ENCODE results near the gene ODAD4.

ODAD4 gene

DNA sequence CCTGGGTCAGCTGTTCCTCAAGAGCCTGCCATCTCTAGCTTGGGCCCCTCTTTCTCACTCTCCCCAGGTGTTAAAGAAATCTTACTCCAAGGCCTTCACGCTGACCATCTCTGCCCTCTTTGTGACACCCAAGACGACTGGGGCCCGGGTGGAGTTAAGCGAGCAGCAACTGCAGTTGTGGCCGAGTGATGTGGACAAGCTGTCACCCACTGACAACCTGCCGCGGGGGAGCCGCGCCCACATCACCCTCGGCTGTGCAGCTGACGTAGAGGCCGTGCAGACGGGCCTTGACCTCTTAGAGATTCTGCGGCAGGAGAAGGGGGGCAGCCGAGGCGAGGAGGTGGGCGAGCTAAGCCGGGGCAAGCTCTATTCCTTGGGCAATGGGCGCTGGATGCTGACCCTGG, 43.0 kb downstream of the ODAD4 start:
- no peak for DNase-seq

DNA sequence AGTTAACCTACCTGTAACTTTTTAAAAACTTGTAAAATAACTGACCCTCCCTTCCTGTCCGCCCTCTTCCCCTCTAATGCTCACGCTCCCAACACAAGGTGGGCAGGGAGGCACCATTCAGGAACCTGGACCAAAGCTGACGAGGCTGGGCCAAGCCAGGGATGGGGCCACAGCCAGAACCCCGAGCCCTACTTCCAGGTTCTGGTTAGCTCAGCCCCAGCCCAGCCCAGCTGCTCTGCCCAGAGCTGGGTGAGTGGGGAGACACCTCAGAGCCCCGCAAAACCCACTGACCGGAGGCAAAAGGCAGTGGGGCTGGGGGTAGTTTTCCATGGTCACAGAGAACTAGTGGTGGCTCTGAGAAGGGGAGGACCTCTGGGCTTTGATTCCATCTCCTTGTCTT, 43.6 kb downstream of the ODAD4 start:
- DNase-seq = no peak

DNA sequence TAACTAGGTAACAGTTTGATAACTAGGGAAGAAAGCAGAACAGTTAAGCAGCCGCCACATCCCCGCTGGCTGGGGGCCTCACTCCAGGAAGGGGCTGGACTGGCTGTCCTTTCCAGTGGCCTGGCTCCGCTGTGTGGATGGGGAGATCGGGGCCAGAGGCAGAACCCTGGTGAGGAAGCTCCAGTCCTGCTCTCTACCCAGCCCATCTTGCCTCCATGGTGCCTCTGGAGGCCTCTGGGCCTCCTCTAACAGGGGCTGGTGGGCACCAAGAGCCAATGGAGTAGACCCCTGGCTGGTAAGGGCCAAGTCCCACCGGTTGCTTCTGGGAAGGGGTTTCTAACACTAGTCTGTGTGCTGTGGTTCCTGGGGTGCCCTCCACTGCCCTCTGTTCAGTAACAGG, 44.2 kb downstream of the ODAD4 start:
- DNase-seq = no peak

DNA sequence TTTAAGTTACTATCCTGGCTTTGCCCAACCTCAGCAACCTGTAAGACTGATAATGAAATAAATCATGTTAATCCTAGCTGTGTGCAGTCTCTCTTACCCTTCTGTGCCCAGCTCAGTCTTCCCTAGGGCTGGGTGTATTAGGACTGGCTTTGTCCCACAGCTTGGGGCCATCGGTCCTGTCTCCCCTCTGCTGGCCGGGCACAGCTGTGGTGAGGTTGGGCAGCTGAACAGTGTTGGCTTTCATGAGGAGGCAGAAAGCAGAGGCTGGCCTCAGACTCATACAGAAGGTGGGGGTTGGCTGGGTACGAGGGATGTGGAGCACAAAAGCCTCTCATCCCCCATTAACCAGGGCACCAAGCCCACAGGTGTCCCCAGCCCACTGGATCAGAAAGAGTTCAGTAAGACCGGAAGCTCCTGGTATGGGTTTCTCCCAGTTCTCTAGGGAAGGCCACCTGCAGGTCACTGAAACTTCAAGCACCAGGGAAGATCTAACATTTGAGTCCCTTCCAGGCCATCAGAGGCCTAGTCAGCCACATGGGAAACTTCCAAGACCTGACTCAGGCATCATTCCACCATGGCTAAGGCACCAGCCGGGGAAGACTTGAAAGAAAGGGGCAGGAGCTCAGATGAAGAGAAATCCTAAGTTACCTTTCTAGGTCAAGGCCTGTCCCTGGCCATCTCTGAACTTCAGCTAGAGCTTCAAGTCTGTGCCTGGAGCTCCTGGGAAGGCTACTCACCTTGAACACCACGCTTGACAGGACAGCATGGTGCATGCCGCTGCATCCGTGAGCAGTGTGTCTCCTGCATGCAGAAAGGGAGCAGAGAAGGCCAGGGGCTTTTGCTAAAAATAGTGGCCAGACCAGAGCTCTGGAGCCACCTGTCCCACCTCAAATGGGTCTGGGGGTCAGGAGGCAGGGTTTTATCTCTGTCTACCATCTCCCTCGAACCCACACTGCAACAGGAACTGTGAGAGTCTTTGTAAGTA, 45.0 kb downstream of the ODAD4 start:
- no peak for DNase-seq

DNA sequence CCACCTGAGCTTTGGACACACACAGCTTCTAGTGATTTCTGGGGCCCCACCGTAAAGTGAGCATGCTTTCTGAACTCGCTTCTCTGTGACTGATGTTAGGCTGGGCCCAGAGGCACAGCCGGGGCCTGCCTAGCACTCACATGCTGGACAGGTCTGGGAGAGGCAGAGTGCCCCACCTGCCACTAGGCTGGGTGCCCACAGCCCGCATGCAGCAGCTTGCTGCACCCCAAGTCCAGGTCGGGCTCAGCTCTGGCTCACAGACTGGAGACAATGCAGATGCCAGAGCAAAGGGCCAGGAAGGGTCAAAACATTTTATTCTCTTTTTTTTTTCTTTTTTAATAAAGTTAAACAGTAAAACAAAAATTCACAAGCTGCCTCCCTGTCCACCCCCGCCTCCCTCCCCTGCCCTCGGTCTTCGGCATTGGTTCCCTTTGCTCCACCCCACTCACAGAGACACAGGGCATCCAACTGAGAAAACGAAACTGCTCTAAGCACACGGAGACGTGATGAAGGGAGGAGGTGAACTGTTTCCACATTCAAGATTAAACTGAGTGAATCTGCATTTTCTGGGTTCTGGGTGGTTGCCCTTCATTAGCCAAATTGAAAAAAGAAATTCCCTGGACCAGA, 45.8 kb downstream of the ODAD4 start:
- no peak for DNase-seq

DNA sequence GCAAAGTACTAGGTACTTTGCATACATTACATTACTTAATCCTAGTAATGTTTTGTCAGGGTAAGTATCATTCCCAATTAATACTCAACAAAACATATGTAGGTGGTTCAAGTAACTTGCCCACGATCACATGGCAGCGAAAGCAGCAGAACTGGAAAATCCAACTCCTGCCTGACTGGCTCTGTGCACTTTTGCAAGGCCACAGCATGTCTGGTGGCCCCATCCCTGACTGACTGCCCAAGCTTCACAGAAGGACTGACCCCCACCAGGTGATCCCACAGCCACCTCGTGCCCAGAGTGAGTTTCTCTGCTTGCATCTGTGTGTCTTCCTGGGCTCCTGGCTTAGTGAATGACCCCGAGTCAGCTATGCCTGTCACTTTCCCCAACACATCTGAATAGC, 47.6 kb downstream of the ODAD4 start:
- no peak for DNase-seq

DNA sequence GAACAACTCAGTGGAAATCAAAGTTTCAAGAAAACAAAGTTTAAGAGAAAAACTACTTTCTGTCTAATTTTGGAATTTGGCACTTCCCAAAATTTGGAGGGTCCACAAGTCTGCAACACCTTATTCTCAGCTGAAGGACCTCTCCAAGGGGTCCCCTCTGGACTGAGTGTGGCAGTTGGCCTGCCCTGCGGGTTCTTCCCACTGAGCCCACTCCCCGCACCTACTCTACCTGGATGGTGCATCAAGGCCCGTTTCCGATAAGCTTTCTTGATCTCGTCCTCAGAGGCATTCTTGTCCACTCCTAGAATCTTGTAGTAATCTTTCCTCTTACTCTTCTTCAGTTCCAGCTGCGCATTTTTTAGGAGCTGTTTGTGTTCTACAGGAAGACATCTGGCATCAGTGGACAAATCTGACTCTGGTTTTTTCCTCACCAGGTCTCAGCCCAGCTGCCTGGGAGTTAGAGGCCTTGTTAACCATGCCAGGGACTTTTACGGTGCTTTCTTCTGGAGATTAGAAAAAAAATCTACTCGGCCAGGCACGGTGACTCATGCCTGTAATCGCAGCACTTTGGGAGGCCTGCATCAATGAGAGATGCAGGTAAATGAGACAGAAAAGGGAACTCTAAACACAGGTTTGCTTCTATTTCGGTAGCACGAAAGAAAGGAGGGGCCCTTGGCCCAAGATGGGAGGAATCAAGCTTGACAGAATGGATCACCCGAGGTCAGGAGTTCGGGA, 51.8 kb downstream of the ODAD4 start:
- no peak for DNase-seq

DNA sequence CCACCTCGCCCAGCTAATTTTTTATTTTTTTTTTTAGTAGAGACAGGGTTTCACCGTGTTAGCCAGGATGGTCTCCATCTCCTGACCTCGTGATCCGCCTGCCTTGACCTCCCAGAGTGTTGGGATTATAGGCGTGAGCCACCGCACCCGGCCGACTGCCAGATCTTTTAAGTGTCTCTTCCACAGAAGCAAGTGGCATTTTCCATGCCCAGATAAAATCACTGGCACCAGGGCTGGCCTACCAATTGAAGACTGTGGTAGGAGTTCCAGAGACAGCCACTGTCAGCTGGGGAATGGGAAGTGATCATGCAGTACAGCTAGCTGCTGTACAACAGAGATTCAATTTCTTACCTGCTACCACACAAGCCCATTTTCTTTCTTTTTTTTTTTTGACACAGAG, 54.0 kb downstream of the ODAD4 start:
- DNase-seq = no peak

DNA sequence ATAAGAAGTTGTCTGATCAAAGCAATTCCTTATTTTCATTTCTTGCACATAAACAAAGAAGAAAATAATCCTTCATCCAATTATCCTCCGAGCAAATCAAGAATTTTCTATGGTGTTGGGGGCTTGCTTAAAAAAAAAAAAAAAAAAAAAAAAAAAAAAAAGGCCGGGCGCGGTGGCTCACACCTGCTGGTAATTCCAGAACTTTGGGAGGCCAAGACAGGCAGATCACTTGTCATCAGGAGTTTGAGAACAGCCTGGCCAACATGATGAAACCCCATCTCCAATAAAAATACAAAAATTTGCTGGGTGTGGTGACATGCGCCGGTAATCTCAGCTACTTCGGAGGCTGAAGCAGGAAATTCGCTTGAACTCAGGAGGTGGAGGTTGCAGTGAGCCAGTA, 55.5 kb downstream of the ODAD4 start:
- no peak for DNase-seq

DNA sequence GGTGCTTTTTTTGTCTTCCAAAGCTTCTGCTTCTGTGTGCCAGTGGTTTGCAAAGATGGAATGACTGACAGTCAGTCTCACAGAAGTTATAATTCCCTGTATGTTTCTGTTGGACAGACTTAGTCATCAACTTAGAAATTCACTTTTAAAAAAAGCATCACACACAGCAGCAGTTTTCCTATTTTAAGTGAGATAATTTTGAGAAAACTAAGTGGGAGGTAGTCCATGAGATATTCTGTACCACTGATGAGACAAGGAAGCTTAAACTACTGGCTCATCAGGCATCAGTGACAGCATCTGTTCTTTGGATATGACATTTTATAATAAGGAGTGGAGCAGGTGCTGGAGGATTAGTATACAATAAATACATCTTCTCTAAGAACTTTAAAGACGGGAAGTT, 56.2 kb downstream of the ODAD4 start:
- DNase-seq = no peak

DNA sequence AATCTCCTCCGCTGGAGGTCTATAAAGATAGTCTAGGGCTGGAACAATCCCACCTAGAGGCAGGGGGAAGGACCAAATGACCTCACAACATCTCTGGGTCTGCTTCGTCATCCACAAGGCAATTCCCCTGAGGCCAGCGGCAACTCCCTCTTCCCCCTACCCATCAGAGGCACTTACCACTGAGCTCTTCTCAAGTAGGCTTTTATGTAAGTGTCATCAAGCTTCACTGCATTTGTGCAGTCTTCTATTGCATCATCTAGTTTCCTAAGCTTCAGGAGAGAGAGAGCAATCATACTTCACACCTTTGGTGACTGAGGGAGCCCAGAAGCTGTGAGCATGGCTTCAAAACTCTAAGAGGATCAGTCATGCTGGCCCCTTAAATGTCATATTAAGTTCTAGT, 57.2 kb downstream of the ODAD4 start:
- DNase-seq = no peak

DNA sequence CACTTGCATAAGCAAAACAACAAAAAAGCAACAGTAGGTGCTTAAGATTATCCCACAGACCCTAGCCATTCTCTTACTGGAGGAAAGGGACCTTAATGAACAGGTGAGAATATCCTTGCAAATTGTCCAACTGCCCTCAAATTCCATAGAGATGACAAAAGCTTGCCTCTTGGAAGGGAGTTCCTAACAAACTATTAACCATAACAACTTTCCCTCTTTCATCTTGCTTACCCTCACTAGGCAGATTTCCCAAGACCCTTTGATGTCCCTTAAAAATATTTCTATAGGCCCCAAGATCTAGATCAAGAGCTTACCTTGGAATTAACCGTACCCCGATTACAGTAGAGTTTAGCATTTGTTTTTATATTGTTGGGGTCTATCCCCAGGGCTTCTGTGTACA, 58.0 kb downstream of the ODAD4 start:
- no peak for DNase-seq

DNA sequence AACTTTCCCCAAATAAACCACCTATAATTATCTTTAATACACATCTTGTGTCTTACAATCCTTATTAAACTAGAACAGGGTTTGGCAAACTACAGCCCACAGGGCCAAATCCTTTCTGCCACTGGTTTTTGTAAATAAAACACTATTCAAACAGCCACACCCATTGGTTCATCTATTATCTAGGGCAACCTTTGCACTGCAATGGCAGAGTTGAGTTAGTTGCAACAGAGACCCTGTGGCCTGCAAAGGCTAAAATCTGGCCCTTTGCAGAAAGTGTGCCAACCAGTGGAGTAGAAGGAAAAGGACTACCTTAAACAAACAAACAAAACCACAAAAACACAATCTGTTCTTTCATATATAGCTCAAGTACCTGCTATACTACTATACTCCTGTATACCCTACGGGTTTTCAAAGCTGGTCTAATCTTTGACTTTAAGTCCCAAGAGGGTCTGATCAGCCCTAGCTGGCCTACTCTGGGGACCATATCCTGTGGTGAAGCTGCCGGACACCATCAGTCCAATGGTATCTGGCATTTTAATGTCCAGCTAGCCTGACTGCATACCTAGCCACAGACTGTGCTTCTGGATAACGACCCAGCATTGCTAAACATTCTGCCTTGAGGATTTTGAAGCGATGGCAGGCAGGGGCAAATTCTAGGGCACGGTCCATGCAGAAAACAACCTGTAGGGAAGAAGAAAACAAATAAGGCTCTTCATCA, 59.4 kb downstream of the ODAD4 start:
- no peak for DNase-seq

DNA sequence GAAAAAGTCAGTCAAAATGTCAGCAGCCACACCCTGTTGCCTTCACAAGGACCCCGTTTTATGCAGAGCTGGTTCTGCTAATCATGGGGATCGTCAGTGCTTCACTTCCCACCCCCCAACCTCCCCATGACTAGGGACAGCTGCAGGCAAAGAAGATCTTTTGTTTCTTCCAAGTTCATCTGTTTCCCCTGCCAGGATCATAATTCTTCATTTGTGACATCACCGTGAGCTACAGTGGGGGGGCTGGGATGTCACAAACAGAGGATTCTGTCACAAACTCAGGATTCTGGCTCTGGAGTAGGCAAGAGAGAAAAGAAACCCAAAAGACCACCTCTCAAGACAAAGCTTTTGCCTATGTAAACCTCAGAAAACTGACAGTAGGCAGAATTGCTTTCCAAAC, 62.2 kb downstream of the ODAD4 start:
- DNase-seq = no peak

DNA sequence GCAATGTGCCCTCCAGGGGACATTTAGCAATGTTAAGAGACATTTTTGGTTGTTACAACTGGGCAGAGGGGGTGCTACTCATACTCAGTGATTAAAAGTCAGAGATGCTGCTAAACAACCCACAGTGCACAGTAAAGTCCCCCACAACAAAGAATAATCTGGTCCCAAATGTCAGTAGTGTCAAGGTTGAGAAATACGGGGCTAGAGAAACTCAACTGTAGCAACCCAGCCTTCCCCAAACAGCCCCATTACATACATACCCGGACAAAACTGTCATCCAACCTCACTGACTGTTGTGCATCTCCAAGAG, 66.4 kb downstream of the ODAD4 start:
- no peak for DNase-seq

DNA sequence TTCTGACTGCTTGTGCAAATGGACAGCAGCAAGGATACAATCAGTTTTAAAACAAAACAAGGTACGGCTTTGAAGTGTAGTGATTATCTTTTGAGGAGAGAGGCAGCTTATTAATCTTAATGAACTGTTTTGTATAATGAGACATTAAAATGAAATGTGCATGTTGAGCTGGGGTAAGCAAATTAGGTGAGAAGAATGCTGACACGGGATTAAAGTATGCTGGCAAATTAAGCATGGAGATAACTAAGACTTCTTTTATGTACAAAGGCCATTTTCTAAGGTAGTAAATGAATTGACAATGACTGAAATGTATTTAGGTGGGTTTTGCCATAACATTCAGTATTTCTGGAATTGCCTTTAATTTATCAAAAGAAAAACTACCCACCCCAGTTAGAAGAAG, 68.1 kb downstream of the ODAD4 start:
- DNase-seq = no peak

DNA sequence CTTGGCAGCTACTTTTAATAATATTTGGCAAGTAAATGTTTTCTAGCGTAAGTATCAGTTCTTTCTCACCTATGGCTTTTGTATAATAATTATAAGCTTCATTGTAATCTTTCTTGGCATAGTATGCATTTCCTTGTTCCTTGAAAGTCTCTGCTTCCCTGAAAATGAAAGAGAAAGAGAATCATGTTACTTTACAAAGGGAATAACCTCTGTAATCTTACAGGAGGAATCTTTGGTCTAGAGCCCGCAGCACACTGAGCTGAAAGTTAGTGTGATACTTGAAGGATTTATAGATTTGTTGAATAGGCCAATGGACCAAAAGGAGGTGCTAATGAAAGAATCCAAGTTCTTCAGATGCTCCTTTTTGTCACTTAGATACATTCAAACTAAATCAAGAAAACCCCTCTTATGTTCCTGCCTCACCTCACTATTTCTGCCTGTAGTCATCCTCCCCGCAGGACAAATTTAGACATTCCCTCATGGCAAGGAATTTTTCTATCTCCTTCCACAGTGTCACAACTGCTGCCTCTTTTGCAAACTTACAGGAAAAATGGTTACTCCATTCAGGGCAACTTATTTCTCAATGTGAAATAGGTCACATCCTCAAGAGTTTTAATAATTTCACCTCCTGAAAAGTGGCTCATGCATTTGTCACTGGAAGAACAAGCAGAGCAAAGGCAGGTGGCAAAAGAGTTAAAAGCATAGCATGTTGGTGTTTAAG, 70.2 kb downstream of the ODAD4 start:
- DNase-seq = no peak

DNA sequence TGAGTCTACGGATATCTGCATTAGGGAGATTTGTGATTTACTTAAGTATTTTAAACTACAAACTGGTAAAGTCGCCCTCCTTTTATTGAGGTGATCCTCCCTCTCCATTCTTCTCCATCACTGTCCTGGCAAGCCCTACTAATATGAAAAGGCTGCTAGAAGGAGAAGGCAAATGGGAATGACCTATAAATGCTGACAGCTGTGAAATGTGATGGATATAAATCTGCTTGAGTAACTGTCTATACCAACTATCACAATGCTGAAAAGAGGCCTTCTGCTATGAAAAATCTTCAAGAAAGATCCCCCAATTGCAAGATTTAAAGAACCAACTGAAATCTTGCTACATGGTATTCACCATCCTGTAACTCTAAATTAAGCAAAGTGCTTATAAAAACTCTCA, 71.3 kb downstream of the ODAD4 start:
- no peak for DNase-seq

DNA sequence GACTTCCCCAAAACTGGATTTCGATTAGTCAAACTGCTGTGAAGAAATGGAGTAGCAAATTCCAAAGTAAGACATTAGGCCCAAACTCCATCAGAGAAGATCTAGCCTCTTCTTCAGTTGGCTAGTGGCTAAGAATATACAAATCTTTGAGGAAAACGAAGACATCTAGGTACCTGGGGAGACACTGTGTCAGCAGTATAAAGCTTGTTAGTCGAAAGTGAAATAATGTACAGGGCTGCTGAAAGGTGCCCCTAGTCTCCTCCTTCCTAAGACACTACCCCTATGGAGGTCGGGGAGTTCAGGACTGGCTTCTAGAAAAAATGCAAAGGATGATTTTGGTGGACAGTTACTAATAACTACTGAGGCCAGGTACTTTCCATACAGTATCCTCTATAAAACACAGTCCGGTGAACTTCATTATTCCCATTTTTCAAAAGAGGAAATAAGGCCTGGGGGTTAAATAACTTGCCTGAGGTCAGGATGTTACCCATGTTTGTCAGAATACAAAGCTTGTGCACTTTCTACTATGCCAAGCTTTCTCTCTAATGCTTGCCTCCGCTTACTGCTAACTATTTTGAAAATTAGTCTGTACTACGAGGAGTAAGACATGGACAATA, 71.9 kb downstream of the ODAD4 start:
- DNase-seq = no peak

DNA sequence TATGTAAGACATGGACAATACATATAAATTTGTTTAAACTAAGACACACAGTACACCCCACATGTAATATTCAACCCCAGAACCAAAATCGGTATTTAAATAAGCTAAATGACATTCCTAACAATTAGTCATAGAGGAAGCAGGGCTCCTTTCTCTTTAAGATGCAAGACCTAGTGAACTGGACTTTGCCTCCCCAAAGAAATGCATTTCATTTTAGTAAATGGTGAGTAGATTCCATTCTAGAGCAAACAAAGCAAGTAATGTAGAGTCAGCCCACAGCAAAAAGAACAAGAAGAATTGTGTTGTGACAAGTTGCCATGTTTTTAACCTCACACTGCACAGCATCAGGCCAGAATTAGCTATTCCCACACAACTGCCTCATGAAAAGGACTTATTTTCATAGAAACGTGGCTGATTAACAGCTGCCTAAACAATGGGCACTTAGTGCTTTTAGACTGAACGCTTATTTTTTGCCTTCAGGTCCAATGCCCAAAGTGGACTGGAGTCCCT, 72.4 kb downstream of the ODAD4 start:
- DNase-seq = no peak

DNA sequence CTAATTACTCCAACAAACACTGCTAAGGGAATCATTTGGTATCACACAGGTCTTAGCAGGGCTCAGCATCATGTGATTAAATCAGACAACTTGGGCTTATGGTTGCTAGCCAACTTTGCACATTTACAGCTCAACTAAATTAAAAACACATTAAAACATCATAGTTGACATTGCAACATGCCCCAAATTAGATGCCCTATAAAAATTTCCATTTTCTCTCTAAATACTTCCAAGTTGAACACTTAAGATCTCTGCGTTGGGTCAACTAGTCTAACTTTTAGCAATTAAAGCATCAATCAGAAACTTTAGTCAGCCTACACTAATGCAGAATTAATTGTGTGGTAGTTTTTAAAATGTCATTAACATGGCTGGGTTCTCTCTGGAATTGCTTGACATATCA, 74.7 kb downstream of the ODAD4 start:
- DNase-seq = no peak

DNA sequence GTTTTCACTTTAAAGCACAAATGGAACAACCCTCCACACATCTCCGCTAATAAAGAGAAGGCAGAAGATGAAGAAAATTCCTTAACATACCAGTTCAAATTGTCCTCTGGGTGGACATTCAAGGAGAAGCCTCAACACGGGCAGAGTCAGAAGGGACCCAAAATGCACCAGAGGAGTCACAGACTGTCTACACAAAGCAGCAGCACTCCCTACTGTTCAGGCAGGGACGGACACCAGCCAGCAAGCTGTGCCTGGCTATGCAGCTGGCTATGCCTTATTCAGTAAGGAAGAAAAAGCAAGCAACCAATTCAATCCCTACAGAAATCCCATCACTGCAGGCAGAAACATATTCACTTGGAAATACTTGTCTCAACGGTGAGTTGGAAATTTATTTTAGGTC, 78.8 kb downstream of the ODAD4 start:
- no peak for DNase-seq
